Tibial nerve (tissue), 3 donors: ENCODE results near the gene DLGAP5.

ENCODE experiments used
- CTCF ChIP-seq, 5 experiments: fragments of 200-600 bp in 3 of 5; fragments of 450-650 bp in 2 of 5; sonication (generic) in 3 of 5; IDR thresholded peaks; one replicate each; pipeline ENCODE4 v1.5.1; 2016 to 2019; ENCODE audit warnings: antibody characterized with exemption in 5 of 5, mild to moderate bottlenecking in 3 of 5, moderate library complexity in 2 of 5
- POLR2A ChIP-seq, 2 donors: fragments of 450-650 bp; IDR thresholded peaks; one replicate each; pipeline ENCODE4 v1.6.1; 2017; ENCODE audit warnings: antibody characterized with exemption in 2 of 2, mild to moderate bottlenecking in 2 of 2, moderate library complexity in 2 of 2

DNA sequence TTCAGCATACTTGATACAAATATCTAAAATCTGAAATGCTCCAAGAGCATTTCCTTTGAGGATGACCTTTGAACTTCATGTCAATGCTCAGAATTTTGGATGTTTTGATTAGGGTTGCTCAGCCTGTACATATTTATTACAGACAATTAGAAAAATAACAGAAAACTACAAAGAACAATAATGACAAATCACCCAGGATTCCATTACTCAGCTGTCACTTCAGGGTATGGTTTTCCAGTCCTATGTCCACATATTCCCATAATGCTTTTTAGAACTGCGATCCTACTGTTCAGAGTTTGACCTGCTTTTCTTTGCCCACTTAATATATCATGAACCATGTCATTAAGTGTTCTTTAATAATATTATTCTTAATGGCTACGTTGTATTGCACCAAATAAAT is 11.4 kb downstream of the DLGAP5 start:
- TF ChIP-seq POLR2A (IDR thresholded peaks at IDR 0.05) = no peak
- no peak for TF ChIP-seq CTCF (IDR thresholded peaks at IDR 0.05)
